Adrenal gland (tissue), 5 donors: ENCODE data around the gene EMX1.

Experiments used
- CTCF ChIP-seq, 6 experiments: fragments of 450-650 bp in 4 of 6; fragments of 200-600 bp in 2 of 6; sonication (generic) in 1 of 6; IDR thresholded peaks; 1 replicate in 5 of 6; 2 replicates in 1 of 6; pipeline versions ENCODE4 v1.5.1 to v1.8.0; 2016 to 2021; ENCODE audit warnings: antibody characterized with exemption in 6 of 6, mild to moderate bottlenecking in 2 of 6, moderate library complexity in 1 of 6
- POLR2A ChIP-seq, 2 donors: fragments of 450-650 bp; IDR thresholded peaks; one replicate each; pipeline ENCODE4 v1.6.1; 2017; ENCODE audit warnings: antibody characterized with exemption in 2 of 2, mild to moderate bottlenecking in 2 of 2, moderate library complexity in 1 of 2
- donor health status: DM: no; HTN: no; CAD: no.

- TF ChIP-seq CTCF (IDR thresholded peaks at IDR 0.05): no peak
- TF ChIP-seq POLR2A (IDR thresholded peaks at IDR 0.05): no peak
Measured at GRCh38 chr2:72929010-72929409, 11.7 kb downstream of the EMX1 start.
